H1 (cell line): ENCODE measurements around the gene SKIDA1. TPM values are rescaled to one million over a fixed set of nuclear protein-coding genes. Genes with fewer than 3 reads are reported as not detected.

Experiments used
- CTCF ChIA-PET: fragments of 300-600 bp; sonication (Branson Sonifier 250); formaldehyde crosslinking; loops from one replicate; lab custom pipeline; 2021; ENCODE audit not compliant: partially characterized antibody; lab: Charles Lee
- POLR2A ChIA-PET: fragments of 300-600 bp; sonication (Branson Sonifier 250); formaldehyde crosslinking; loops from one replicate; lab custom pipeline; 2021; ENCODE audit warnings: inconsistent platforms; ENCODE audit not compliant: partially characterized antibody; lab: Charles Lee
- DNase-seq, 2 experiments: peaks; one replicate each; pipeline versions ENCODE4 v3.0.0 to v3.0.0-alpha.2; 2010 to 2022; ENCODE audit warnings: low spot score in 2 of 2, low read depth in 1 of 2, mixed read lengths in 1 of 2
- FAIRE-seq: peaks from 2 replicates; lab custom pipeline; 2011; peaks lifted over from hg19 to GRCh38; lab: Jason Lieb, UNC
- H2AFZ ChIP-seq: 2 replicates; pipeline ENCODE4 v1.8.1; 2012; ENCODE audit warnings: low read length, inconsistent platforms
- H2AK5ac ChIP-seq: 2 replicates; pipeline ENCODE4 v1.6.1; 2013; ENCODE audit warnings: low read depth, low read length
- H2BK120ac ChIP-seq: replicated peaks from 2 replicates; pipeline ENCODE3; 2013; ENCODE audit warnings: low read depth, low read length, inconsistent platforms
- H2BK12ac ChIP-seq: 2 replicates; pipeline ENCODE4 v1.6.1; 2013; ENCODE audit warnings: low read depth, low read length
- H2BK15ac ChIP-seq: 2 replicates; pipeline ENCODE4 v1.6.1; 2013; ENCODE audit warnings: low read length
- H2BK20ac ChIP-seq: 2 replicates; pipeline ENCODE4 v1.6.1; 2013; ENCODE audit warnings: low read length
- H2BK5ac ChIP-seq: 2 replicates; pipeline ENCODE4 v1.6.1; 2013; ENCODE audit warnings: low read depth, low read length
- H3K14ac ChIP-seq: 2 replicates; pipeline ENCODE4 v1.6.1; 2013; ENCODE audit warnings: inconsistent platforms; ENCODE audit not compliant: insufficient read length
- H3K18ac ChIP-seq: 2 replicates; pipeline ENCODE4 v1.6.1; 2013; ENCODE audit warnings: low read length; ENCODE audit errors: extremely low read depth
- H3K23ac ChIP-seq: 2 replicates; pipeline ENCODE4 v1.6.1; 2013; ENCODE audit warnings: inconsistent platforms; ENCODE audit not compliant: insufficient read length
- H3K23me2 ChIP-seq: 2 replicates; pipeline ENCODE4 v1.6.1; 2013; ENCODE audit warnings: low read depth, low read length
- H3K27ac ChIP-seq: 2 replicates; pipeline ENCODE4 v1.6.1; 2011; ENCODE audit warnings: low read depth, low read length, inconsistent platforms
- H3K27me3 ChIP-seq, 4 experiments: replicated peaks in 1 of 4; 1 replicate in 1 of 4; 2 replicates in 3 of 4; pipeline versions ENCODE4 v1.6.1 to v1.8.1; 2011 to 2013; ENCODE audit warnings: low read length in 3 of 4, mild to moderate bottlenecking in 3 of 4, inconsistent platforms in 2 of 4, mixed read lengths in 2 of 4, moderate library complexity in 1 of 4; ENCODE audit not compliant: control insufficient read depth in 3 of 4, insufficient read depth in 3 of 4; ENCODE audit errors: extremely low read depth in 1 of 4
- H3K36me3 ChIP-seq, 4 experiments: 2 replicates each; pipeline versions ENCODE4 v1.6.1 to v1.8.1; 2011 to 2013; ENCODE audit warnings: mild to moderate bottlenecking in 4 of 4, low read length in 3 of 4, moderate library complexity in 2 of 4, control low read depth in 1 of 4, inconsistent platforms in 1 of 4; ENCODE audit not compliant: insufficient read depth in 4 of 4, control insufficient read depth in 2 of 4
- H3K4ac ChIP-seq: replicated peaks from 2 replicates; pipeline ENCODE3; 2013; ENCODE audit warnings: low read length, low read depth, mixed read lengths, inconsistent platforms; ENCODE audit not compliant: insufficient read length
- H3K4me1 ChIP-seq, 4 experiments: replicated peaks in 1 of 4; 1 replicate in 1 of 4; 2 replicates in 3 of 4; pipeline versions ENCODE4 v1.6.1 to v1.8.1; 2011 to 2013; ENCODE audit warnings: low read length in 3 of 4, inconsistent platforms in 2 of 4, mixed read lengths in 1 of 4; ENCODE audit not compliant: insufficient read depth in 4 of 4, control insufficient read depth in 3 of 4
- H3K4me2 ChIP-seq, 2 experiments: 2 replicates each; pipeline versions ENCODE4 v1.6.1 to v1.8.1; 2011 to 2013; ENCODE audit warnings: low read depth in 2 of 2, low read length in 2 of 2, control low read depth in 1 of 2, inconsistent platforms in 1 of 2, mild to moderate bottlenecking in 1 of 2; ENCODE audit not compliant: insufficient read depth in 1 of 2
- H3K4me3 ChIP-seq, 4 experiments: fragments of 200-600, 300-600 bp in 1 of 4; sonication (generic), shearing (Covaris generic), sonication (Bioruptor Twin) in 1 of 4; 2 replicates each; pipeline versions ENCODE4 v1.5.1 to v1.8.1; 2011 to 2016; ENCODE audit warnings: low read length in 4 of 4, low read depth in 3 of 4, control low read depth in 2 of 4, inconsistent platforms in 2 of 4, mild to moderate bottlenecking in 2 of 4, mixed read lengths in 1 of 4, moderate library complexity in 1 of 4; ENCODE audit not compliant: insufficient read depth in 2 of 4; ENCODE audit errors: extremely low read depth in 1 of 4
- H3K56ac ChIP-seq: replicated peaks from 2 replicates; pipeline ENCODE3; 2013; ENCODE audit warnings: low read depth, mild to moderate bottlenecking, mixed read lengths, low read length, inconsistent platforms; ENCODE audit not compliant: insufficient read length
- H3K79me1 ChIP-seq: 2 replicates; pipeline ENCODE4 v1.6.1; 2013; ENCODE audit warnings: low read depth, low read length, control low read depth
- H3K79me2 ChIP-seq, 2 experiments: 2 replicates each; pipeline versions ENCODE4 v1.6.1 to v1.8.1; 2012 to 2013; ENCODE audit warnings: low read length in 2 of 2, mild to moderate bottlenecking in 2 of 2, inconsistent platforms in 1 of 2; ENCODE audit not compliant: insufficient read depth in 2 of 2, control insufficient read depth in 1 of 2
- H3K9ac ChIP-seq, 4 experiments: replicated peaks in 1 of 4; 1 replicate in 1 of 4; 2 replicates in 3 of 4; pipeline versions ENCODE4 v1.6.1 to v1.8.1; 2011 to 2013; ENCODE audit warnings: low read depth in 3 of 4, low read length in 3 of 4, control low read depth in 2 of 4, mild to moderate bottlenecking in 2 of 4, moderate library complexity in 2 of 4, inconsistent platforms in 1 of 4; ENCODE audit errors: extremely low read depth in 1 of 4
- H3K9me3 ChIP-seq, 2 experiments: 2 replicates each; pipeline versions ENCODE4 v1.6.1 to v1.8.1; 2012 to 2013; ENCODE audit warnings: mild to moderate bottlenecking in 2 of 2, moderate library complexity in 2 of 2, control low read depth in 1 of 2, inconsistent platforms in 1 of 2, low read depth in 1 of 2, low read length in 1 of 2, mixed read lengths in 1 of 2; ENCODE audit not compliant: insufficient read depth in 2 of 2
- H4K20me1 ChIP-seq, 2 experiments: replicated peaks in 1 of 2; 2 replicates each; pipeline versions ENCODE3 to v1.8.1; 2011 to 2013; ENCODE audit warnings: inconsistent platforms in 2 of 2, low read length in 2 of 2, mild to moderate bottlenecking in 1 of 2; ENCODE audit not compliant: insufficient read depth in 2 of 2, control insufficient read depth in 1 of 2
- H4K5ac ChIP-seq: 2 replicates; pipeline ENCODE4 v1.6.1; 2013; ENCODE audit warnings: low read length, low read depth, mixed read lengths, inconsistent platforms; ENCODE audit not compliant: insufficient read length
- H4K8ac ChIP-seq: 2 replicates; pipeline ENCODE4 v1.8.0; 2013; ENCODE audit warnings: mild to moderate bottlenecking, moderate library complexity, low read length, inconsistent platforms; ENCODE audit not compliant: insufficient read depth; ENCODE audit errors: extremely low read depth
- H4K91ac ChIP-seq: replicated peaks from 2 replicates; pipeline ENCODE3; 2013; ENCODE audit warnings: low read length, mixed read lengths, inconsistent platforms; ENCODE audit not compliant: insufficient read length
- BACH1 ChIP-seq: IDR thresholded peaks from 2 replicates; pipeline ENCODE4 v1.6.1; 2012; ENCODE audit warnings: low read length, improper control_type of control experiment
- CHD1 ChIP-seq: IDR thresholded peaks from 2 replicates; pipeline ENCODE4 v1.6.1; 2012; ENCODE audit warnings: low read depth, low read length, improper control_type of control experiment
- E2F6 ChIP-seq: IDR thresholded peaks from 2 replicates; pipeline ENCODE4 v1.6.1; 2012; ENCODE audit warnings: inconsistent platforms
- EP300 ChIP-seq, 2 experiments: IDR thresholded peaks; 1 replicate in 1 of 2; 2 replicates in 1 of 2; pipeline ENCODE4 v1.6.1; 2011 to 2012; ENCODE audit warnings: low read depth in 2 of 2, low read length in 2 of 2, mild to moderate bottlenecking in 2 of 2, borderline replicate concordance in 1 of 2, inconsistent platforms in 1 of 2, moderate library complexity in 1 of 2
- POLR2AphosphoS5 ChIP-seq: IDR thresholded peaks from 2 replicates; pipeline ENCODE4 v1.6.1; 2011; ENCODE audit warnings: low read depth, low read length
- RBBP5 ChIP-seq: IDR thresholded peaks from 2 replicates; pipeline ENCODE4 v1.7.1; 2012; ENCODE audit warnings: low read depth, mild to moderate bottlenecking, inconsistent platforms, low read length, moderate library complexity, borderline replicate concordance
- SIN3A ChIP-seq, 2 experiments: IDR thresholded peaks in 1 of 2; conservative IDR thresholded peaks in 1 of 2; 2 replicates each; pipeline ENCODE4 v1.6.1; 2011 to 2012; ENCODE audit warnings: low read length in 2 of 2, improper control_type of control experiment in 1 of 2, low read depth in 1 of 2, mild to moderate bottlenecking in 1 of 2
- SRF ChIP-seq: IDR thresholded peaks from 2 replicates; pipeline ENCODE4 v1.6.1; 2011; ENCODE audit warnings: mild to moderate bottlenecking, low read depth, low read length, moderate library complexity
- SUZ12 ChIP-seq: fragments of 200-600 bp; sonication (generic); IDR thresholded peaks from 2 replicates; pipeline ENCODE4 v1.6.1; 2012; ENCODE audit warnings: mild to moderate bottlenecking, inconsistent platforms, low read length, moderate library complexity, mixed read lengths
- TAF1 ChIP-seq: IDR thresholded peaks from 2 replicates; pipeline ENCODE4 v1.6.1; 2011; ENCODE audit warnings: mild to moderate bottlenecking, low read depth, low read length
- WGBS, 2 experiments: shearing (Covaris generic) in 1 of 2; methylation state at CpG; one replicate each; pipeline versions ENCODE4 v1.1.6 to v1.1.7; 2013 to 2015; ENCODE audit warnings: low lambda C conversion rate in 2 of 2, mixed read lengths in 2 of 2, inconsistent platforms in 1 of 2, low coverage in 1 of 2, missing lambda C conversion rate in 1 of 2; ENCODE audit not compliant: insufficient replicate concordance in 2 of 2, insufficient coverage in 1 of 2, insufficient read length in 1 of 2; ENCODE audit errors: extremely low coverage in 1 of 2, missing lambda C conversion rate in 1 of 2; 5-methylcytosine and 5-hydroxymethylcytosine counted together
- polyA plus RNA-seq, 7 experiments: library from polyadenylated mRNA; depleted of rRNA in 3 of 7; stranded (reverse) in 5 of 7; unstranded in 2 of 7; fragments of >200 nt in 5 of 7; fragments of 200-250 nt in 2 of 7; gene quantifications; 1 replicate in 5 of 7; 2 replicates in 1 of 7; 4 replicates in 1 of 7; pipeline versions ENCODE4 v1.2.1 to v1.2.3, GENCODE V29; 2011 to 2013; ENCODE audit warnings: missing spikeins in 2 of 7, mixed read lengths in 2 of 7
- total RNA-seq: library from RNA; stranded (reverse); fragmentation: NEBNext Ultra II Directional; extraction: Animal tissue kit (Norgen Biotek cat#: 25700); gene quantifications from 2 replicates; pipeline ENCODE4 v1.2.1, GENCODE V29; 2021

Gene SKIDA1
- total and polyA plus RNA-seq, 2 of the 8 experiments (the other 6 are each of a cell fraction or from before 2014, with no cell fraction given): 1.5 to 8.0 TPM

- Histone ChIP-seq H4K20me1 (no peaks in the 10 kb centered on the region), H4K91ac (peak within 1 kb of the TSS; percentile 86), H3K27me3 (no peaks in the 10 kb centered on the region), H3K79me2 (peaks cover 4 to 75% of the 10 kb centered on the region in 2 experiments; a peak in 3 of 4 replicates), H3K23me2 (peaks cover 6% of the 10 kb centered on the region; the same call in 1 of the 2 replicates), H3K36me3 (peaks cover 2 to 22% (median 3%) of the 10 kb centered on the region in 4 experiments; a peak in 5 of 8 replicates), H3K79me1 (peaks cover 3% of the 10 kb centered on the region; the same call in 1 of the 2 replicates), H3K9me3 (no peaks in the 10 kb centered on the region), H2BK12ac (peak within 1 kb of the TSS; percentile 78), H2BK120ac (peak within 1 kb of the TSS; percentile 55), H3K4ac (peak within 1 kb of the TSS; percentile 97), H2AK5ac (no peak within 1 kb of the TSS), H3K4me3 (peak within 1 kb of the TSS; percentile 63 to 72 (median 66)), H3K9ac (peak within 1 kb of the TSS; percentile 40 to 88 (median 82)), H4K5ac (peak within 1 kb of the TSS; percentile 97), H3K4me2 (peak within 1 kb of the TSS; percentile 78 to 82), H3K18ac (peak within 1 kb of the TSS; percentile 88), H2BK5ac (peak within 1 kb of the TSS; percentile 90), H2BK20ac (no peak within 1 kb of the TSS), H2AFZ (no peak within 1 kb of the TSS), H3K56ac (peak within 1 kb of the TSS; percentile 97), H2BK15ac (no peak within 1 kb of the TSS), H4K8ac (peak within 1 kb of the TSS; percentile 94), H3K4me1 (peaks cover 0 to 9% (median 5%) of the 10 kb centered on the region in 4 experiments; a peak in 5 of 7 replicates), H3K27ac (peak within 1 kb of the TSS; percentile 89), H3K23ac (no peak within 1 kb of the TSS), H3K14ac (no peak within 1 kb of the TSS)
- no peak for FAIRE-seq
- 3% methylated on average over 36 of the region's 74 CpGs; no CpG with 5 or more reads in 1 of the 2 experiments for WGBS, 2 experiments
- POLR2A ChIA-PET: interaction anchor here (0.9 to 2.8 kb wide), 11 partner anchors 8 to 187 kb away, joined by 3 to 18 read pairs (median 4); partner anchors contain the start of gene SKIDA1
- CTCF ChIA-PET: interaction anchor here (0.6 kb wide), 1 partner anchor 15 kb away, joined by 5 read pairs; no protein-coding TSS in a partner anchor
- peak; percentile 91 to 93 for DNase-seq
- TF ChIP-seq EP300 (IDR thresholded peaks at IDR 0.05; ENCODE audit: borderline replicate concordance in 1 of 2, low read depth in 2 of 2, low read length in 2 of 2): no peak
- TF ChIP-seq TAF1: peak; percentile 64; the same call in 1 of the 2 replicates
- TF ChIP-seq CHD1: no peak
- TF ChIP-seq SRF: no peak
- TF ChIP-seq SUZ12: no peak
- TF ChIP-seq BACH1: peak; percentile 53; the same call in 1 of the 2 replicates
- TF ChIP-seq RBBP5: peak; percentile 78; the same call in 1 of the 2 replicates
- peak; percentile 17; the same call in 1 of the 2 replicates for TF ChIP-seq E2F6
- TF ChIP-seq SIN3A (conservative IDR thresholded peaks at IDR 0.05 in 1 of 2, IDR thresholded peaks at IDR 0.05 in 1 of 2; ENCODE audit: low read depth in 1 of 2, low read length in 2 of 2): 0 out of 4 replicates have a peak, but pooled peaks of 1 of the 2 experiments have one; percentile 16
- peak; percentile 72 for TF ChIP-seq POLR2AphosphoS5
These were observed 8.2 kb upstream of the SKIDA1 start, which contains the start of gene MLLT10 for GRCh38 chr10:21533467-21534279. TSS of gene MLLT10 (plus strand) at chr10:21534232. CDS start at chr10:21534645, 413 bp downstream.
